GM15510 (cell line): Measurements from ENCODE around the gene ITPK1.
A peak's percentile ranks its signal among the peaks of the same experiment; 100 is the strongest.

ENCODE experiments used
- POLR2A ChIP-seq: IDR thresholded peaks from 3 replicates; pipeline ENCODE4 v1.6.1; 2011; ENCODE audit warnings: borderline replicate concordance; ENCODE audit not compliant: insufficient read length; ENCODE audit errors: extremely low read depth

ITPK1 gene

DNA sequence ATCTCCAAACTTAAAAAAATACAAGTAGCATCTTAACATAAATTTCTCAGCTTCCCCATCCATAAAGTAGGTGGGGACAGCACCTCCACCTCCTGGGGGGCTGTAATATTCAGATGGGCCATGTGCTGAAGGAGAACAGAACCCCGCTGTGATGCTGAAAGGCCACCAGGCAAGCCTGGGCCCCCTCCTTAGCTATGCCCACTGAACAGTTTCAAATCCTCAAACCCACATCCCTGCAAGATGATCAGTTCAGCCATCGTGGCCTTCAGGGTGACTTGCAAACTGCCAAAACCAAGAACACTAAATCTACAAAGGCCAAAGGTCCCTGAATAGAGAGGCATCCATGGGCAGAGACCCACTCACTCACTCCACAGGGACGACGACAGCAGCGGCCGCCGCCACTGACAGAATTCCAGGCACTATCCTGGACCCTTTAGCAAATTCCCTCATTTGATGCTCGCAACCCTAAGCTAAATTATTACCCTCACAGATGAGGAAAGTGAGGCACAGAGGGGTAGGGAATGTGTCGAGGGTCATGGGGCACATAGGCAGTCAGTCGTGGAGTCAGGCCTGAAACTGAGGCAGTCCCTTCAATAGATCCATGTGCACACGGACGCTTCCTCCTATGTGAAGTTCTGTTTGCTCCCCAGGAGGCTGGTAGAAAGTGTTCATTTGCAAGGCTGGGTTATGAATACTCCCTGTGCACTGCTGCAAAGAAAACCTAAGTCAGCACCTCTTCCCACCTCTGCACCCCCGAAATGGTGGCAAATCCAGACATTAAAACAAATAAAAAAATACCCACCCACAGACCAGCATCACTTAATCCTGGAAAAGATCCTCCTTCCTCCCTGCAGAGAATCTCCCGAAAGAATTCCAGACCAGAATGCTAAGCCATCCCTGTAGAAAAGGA, 5.9 kb downstream of the ITPK1 start:
- TF ChIP-seq POLR2A: no peak

DNA sequence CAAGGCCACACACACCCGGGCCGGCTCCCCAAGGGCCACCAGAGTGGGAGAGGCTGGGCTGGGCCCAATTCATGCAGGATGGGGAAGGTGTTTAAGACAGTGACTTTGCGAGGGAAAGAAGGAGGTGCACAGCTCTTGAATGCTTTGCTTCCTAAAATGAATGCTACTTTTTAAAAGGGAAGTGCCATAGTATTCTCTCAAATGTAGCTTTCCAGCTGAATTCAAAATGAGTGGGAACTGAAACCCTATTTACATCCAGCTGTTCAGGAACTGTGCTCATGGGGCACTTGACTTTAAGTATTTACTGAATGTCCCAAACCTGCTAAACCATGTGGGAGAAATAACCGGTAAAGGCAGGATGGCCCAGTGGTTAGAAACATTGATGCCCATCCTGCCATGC, 7.6 kb downstream of the ITPK1 start:
- TF ChIP-seq POLR2A: no peak

DNA sequence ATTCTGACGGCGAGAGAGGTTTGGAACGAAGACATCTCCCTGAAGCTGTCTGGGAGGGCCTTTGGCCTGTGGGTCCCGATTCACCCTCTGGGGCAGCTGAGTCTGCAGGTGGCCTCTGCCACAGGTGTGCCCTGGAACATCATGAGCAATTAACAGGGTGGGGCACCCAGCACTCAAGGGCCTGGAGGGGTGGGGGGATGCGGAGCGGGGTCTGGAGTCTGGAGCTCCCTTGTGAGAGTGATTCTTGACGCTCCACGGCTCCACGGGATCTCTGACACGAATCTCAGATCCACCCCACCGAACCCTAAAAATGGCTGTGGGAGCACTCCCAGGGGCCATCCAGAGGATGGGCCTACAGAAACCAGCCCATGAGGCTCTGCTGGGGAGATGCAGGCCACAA, 8.3 kb downstream of the ITPK1 start:
- no peak for TF ChIP-seq POLR2A

DNA sequence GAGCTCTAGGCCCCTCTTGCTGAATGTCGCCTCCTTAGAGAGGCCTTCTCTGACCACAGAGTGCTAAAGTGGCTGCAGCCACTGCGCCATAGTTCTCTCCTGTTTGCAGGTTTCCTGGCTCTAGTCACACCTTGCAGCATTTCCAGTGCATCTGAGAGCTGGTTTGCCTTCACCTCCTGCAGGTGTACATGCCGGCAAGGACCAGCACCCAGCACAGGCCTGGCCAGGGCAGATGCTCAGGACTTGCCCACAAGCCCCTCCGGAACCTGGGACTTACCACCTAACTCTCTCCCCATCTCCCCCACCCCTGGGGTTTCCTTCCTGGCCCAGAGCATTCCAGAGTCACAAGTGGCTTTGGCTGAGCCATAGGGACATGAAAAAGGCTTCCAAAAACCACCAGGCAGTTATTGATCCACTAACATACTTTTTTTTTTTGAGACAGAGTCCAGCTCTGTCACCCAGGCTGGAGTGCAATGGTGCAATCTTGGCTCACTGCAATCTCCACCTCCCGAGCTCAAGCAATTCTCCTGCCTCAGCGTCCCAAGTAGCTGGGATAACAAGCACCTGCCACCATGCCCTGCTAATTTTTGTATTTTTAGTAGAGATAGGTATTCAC, 9.1 kb downstream of the ITPK1 start:
- no peak for TF ChIP-seq POLR2A

DNA sequence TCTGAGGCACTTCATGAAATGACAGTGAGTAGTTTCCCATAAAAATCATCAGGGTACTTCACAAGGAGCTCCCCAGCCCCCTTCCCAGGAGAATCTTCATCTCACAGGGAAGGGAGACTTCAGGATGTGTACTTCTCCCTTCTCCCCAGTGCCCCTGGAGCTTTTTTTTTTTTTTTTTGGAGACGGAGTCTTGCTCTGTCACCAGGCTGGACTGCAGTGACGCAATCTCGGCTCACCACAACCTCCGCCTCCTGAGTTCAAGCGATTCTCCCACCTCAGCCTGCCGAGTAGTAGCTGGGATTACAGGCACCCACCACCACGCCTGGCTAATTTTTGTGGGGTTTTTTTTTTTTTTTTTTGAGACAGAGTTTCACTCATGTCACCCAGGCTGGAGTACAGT, 10.4 kb downstream of the ITPK1 start:
- no peak for TF ChIP-seq POLR2A

DNA sequence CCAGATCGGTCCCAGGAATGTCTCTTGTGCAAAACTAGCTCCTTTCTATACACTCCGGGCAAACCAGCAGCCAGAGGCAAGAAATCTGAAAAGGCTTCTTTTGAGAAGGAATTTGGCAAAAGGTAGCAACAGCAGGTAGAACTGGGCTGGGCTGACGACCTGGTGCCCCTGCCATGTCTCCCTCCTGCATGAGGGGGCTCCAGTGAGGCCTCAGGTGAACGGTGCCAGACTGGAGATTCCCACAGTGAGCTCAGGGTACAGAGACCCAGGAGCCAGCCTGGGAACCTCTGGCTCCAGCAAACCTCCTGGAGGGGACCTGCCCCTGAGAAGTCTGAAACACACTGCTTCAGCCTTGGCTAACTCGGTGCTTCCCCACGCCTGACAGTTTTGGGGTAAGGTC, 10.8 kb downstream of the ITPK1 start:
- TF ChIP-seq POLR2A: no peak

DNA sequence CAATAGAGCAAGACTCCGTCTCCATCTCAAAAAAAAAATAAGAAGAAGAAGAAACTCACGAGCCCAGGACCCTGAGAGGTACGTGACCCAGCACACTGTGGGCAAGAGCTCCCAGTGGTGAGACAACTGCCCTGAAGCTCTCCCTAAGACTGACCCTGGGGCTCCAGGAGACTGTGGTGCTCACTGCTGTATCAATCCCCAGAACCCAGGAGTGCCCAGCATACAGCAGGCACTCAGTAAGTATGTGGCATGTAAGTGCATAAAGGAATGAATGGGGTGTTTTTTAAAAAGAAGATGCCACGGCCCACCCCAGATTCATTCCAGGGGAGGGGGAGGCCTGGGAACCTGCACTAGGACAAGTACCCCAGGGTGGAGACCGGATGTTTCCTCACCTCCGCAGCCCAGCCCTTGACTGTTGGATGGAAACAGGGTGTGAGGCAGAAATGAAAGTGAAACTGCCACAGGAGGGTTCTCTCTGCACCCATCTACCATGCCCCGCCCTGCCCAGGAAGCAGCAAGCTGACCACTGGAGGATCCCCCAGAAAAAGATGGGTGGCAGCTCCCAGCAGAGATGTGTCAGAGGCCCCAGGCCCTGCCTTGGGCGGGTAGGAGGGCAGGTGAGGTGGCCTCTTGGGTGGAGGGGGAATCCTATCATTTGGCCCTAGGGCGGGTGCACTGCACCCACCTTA, 12.2 kb downstream of the ITPK1 start:
- TF ChIP-seq POLR2A: peak; percentile 29

DNA sequence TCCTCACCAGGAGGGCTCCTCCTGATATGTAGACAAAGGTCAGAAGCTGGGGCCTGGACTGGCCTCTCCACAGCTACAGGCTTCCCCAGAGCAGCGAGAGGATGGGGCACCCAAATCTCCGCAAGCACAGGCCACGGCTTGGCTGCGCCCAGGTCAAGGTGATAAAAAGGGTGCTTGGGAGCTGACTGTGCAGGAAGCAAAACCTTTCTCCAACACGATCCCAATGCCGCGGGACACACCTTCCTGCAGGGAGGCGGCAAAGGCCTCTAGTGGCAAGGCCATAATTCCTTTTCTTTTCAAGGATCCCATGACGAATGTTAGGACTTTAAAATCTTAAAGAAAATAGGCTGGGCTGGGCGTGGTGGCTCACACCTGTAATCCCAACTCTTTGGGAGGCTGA, 13.6 kb downstream of the ITPK1 start:
- TF ChIP-seq POLR2A: no peak

DNA sequence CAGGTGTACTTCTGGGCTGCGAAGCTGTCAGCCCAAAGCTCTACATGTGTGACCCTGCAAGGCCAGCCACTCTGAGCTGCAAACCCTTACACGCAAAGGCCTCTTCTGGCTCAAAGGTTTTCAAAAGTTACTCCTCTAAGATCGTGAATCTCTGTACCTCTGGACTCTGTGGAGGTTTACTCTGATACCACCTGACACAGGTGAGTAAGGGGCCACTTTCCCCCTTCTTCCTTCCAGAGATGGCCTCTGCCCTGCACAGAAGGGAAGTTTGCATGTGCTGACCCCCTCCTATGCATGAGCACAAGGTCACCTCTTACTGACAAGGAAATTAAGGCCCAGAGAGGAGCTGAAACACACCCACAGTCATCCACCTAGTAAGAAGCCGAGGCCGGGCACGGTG, 14.5 kb downstream of the ITPK1 start:
- TF ChIP-seq POLR2A: no peak

DNA sequence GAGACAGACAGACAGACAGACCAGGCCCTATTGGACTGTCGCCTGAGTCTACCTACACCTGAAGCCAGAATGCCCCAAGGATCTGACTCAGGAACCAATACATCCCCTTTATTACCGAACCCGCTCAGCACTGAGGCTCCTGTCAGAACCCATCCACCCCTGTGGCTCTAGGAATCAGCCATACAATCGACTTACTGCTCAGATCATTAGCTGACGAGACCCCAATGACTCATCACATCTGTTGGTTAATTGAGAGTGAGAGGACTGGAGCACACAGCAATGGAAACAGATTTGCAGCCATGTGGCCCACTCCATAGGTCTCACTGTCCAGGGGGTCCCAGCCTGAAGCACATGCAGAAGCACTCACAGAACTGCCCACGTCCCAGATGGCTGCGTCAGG, 15.2 kb downstream of the ITPK1 start:
- TF ChIP-seq POLR2A: no peak

DNA sequence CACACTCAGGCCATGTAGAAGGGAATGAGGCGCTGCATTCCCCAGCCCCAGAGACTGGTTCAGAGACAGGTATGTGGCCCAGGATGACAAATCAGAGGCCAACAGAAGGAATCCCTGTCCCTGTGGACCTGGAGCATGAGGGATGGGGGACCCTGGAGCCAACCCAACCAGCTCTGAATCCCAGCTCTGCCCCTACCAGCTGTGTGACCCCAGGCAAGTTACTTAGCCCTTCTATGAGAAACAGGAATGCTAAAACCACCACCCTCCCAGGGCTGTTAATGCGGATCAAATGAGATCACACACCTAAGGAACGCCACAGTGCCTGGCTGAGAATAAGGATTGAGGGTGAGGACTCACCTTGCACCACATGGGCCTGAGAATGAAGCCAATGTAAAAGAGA, 15.6 kb downstream of the ITPK1 start:
- TF ChIP-seq POLR2A: no peak

DNA sequence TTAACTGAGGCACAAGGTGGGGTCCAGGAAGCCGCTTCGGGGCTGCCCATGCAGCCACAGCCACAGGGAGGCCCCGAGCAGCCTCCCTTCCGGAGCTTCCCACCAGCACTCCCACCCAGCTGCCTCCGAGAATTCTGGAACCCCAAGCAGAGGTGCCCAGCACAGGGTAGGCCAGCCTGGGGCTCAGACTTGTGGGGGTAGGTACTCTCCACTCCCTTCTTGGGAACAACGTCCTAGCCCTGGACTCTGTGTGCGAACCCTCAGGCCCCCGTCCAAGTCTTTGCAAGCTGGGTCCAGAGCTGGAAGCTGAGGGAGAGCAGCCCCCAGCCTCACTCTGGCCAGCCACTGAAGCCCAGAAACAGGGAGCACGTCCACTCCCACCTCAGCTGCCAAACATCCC, 16.1 kb downstream of the ITPK1 start:
- TF ChIP-seq POLR2A: no peak

DNA sequence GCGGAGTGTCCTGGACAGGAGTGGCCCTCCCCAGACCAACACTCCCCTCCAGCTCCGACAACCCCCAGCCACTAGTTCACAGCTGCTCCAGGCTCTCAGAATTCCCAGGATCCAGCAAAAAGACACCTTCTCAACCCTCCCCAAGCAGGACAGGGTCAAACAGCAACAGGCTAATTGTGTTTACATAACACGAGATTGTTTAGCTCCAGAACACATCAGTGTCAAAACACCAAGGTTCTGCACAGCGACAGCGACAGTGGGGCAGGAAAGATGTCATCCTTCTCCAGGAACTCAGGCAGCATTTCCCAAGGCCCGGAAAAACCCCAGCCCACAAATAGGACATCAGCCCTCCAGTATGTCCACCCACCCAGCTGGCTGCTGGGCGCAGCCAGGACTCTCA, 16.5 kb downstream of the ITPK1 start:
- TF ChIP-seq POLR2A: no peak

DNA sequence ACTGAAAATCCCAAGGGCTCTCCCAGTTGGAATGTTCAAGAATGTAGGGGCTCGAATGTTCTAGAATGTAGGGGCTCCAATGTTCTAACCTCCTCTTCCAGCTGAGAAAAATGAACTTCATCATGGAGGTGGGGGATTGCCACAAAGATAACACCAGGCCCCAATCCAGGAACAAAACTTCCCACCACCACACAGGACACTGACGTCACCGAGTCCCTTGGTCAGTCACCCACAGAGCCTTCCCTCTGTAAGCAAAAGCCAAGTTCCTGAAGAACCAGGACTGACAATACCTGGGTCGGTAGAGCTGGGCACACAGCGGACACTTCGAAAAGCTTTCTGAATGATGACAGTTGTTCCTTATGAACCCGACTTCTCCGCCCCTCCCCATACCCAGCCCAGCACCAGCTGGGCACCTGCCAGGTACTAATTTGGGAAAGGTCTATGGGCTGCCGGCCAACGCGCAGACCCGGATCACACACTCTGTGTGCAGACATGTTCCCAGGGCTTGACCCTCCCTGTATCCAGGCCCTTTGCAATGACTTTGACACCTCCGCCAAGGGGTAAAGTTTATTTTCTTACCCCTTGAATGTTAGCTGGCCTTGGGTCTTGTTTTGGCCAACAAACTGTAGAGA, 18.9 kb downstream of the ITPK1 start:
- TF ChIP-seq POLR2A: no peak
